ENCODE results near the gene GRHPR.

DNA sequence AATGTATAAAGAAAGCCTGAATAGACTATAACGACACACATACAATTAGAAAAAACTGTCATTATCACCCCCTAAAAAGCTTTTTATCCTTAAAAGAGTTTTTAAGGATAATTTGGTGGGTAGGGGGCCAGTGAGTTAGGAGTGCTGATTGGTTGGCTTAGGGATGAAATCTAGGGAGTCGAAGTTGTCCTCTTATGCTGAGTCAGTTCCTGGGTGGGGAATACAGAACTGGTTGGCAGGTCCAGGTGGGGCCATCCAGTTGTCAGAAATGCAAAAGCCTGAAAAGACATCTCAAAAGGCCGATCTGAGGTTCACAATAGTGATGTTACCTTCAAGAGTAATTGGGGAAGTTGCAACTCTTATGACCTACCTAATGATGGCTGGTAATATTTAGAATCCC lies 29.1 kb downstream of the GRHPR start:
- TF ChIP-seq, protein P1, sequence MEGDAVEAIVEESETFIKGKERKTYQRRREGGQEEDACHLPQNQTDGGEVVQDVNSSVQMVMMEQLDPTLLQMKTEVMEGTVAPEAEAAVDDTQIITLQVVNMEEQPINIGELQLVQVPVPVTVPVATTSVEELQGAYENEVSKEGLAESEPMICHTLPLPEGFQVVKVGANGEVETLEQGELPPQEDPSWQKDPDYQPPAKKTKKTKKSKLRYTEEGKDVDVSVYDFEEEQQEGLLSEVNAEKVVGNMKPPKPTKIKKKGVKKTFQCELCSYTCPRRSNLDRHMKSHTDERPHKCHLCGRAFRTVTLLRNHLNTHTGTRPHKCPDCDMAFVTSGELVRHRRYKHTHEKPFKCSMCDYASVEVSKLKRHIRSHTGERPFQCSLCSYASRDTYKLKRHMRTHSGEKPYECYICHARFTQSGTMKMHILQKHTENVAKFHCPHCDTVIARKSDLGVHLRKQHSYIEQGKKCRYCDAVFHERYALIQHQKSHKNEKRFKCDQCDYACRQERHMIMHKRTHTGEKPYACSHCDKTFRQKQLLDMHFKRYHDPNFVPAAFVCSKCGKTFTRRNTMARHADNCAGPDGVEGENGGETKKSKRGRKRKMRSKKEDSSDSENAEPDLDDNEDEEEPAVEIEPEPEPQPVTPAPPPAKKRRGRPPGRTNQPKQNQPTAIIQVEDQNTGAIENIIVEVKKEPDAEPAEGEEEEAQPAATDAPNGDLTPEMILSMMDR (IDR thresholded peaks at IDR 0.05; ENCODE audit: insufficient read depth, low read length) = no peak
- TF ChIP-seq, protein P2, sequence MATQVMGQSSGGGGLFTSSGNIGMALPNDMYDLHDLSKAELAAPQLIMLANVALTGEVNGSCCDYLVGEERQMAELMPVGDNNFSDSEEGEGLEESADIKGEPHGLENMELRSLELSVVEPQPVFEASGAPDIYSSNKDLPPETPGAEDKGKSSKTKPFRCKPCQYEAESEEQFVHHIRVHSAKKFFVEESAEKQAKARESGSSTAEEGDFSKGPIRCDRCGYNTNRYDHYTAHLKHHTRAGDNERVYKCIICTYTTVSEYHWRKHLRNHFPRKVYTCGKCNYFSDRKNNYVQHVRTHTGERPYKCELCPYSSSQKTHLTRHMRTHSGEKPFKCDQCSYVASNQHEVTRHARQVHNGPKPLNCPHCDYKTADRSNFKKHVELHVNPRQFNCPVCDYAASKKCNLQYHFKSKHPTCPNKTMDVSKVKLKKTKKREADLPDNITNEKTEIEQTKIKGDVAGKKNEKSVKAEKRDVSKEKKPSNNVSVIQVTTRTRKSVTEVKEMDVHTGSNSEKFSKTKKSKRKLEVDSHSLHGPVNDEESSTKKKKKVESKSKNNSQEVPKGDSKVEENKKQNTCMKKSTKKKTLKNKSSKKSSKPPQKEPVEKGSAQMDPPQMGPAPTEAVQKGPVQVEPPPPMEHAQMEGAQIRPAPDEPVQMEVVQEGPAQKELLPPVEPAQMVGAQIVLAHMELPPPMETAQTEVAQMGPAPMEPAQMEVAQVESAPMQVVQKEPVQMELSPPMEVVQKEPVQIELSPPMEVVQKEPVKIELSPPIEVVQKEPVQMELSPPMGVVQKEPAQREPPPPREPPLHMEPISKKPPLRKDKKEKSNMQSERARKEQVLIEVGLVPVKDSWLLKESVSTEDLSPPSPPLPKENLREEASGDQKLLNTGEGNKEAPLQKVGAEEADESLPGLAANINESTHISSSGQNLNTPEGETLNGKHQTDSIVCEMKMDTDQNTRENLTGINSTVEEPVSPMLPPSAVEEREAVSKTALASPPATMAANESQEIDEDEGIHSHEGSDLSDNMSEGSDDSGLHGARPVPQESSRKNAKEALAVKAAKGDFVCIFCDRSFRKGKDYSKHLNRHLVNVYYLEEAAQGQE (IDR thresholded peaks at IDR 0.05; ENCODE audit: insufficient replicate concordance, low read depth) = no peak
- TF ChIP-seq POLR2AphosphoS5 (IDR thresholded peaks at IDR 0.05; ENCODE audit: low read depth) = no peak
- TF ChIP-seq SPI1 (IDR thresholded peaks at IDR 0.05; ENCODE audit: borderline replicate concordance, low read depth) = no peak
- TF ChIP-seq GABPA (IDR thresholded peaks at IDR 0.05; ENCODE audit: low read depth) = no peak

Data from HL-60 (cell line).